ENCODE measurements around the gene LY86. TPM values are rescaled to one million over a fixed set of nuclear protein-coding genes. Genes with fewer than 3 reads are reported as not detected.

Gene LY86
- total RNA-seq, 1 experiment from 2014 or later: not detected

- H3K27me3 Mint-ChIP-seq (ENCODE audit: insufficient read depth, unreplicated experiment): no peaks in the 10 kb centered on the region
- intact Hi-C loops (cut with micrococcal nuclease): no loop called here
- no peaks in the 10 kb centered on the region for H3K9me3 Mint-ChIP-seq (ENCODE audit: unreplicated experiment)
- TF ChIP-seq CTCF (IDR thresholded peaks at IDR 0.05; ENCODE audit: unreplicated experiment): no peak
- peaks cover 29% of the 10 kb centered on the region for H3K4me1 Mint-ChIP-seq (ENCODE audit: insufficient read depth, unreplicated experiment)
- CTCF ChIA-PET: interaction anchor here (0.6 to 1.7 kb wide), 7 partner anchors 13 to 1132 kb away, joined by 3 to 5 read pairs (median 4); no protein-coding TSS in a partner anchor
- H3K27ac Mint-ChIP-seq (ENCODE audit: low read depth, unreplicated experiment): no peak overlapping the region
- DNase-seq (ENCODE audit: unreplicated experiment): no peak
- H3K36me3 Mint-ChIP-seq (ENCODE audit: insufficient read depth, unreplicated experiment): peaks cover 5% of the 10 kb centered on the region
- BruUV-seq (replicated peaks): no TSS peak
- no peak overlapping the region for H3K4me3 Mint-ChIP-seq (ENCODE audit: unreplicated experiment)
- POLR2A ChIA-PET: interaction anchor here (0.7 to 2.6 kb wide), 8 partner anchors 13 to 579 kb away, joined by 3 to 17 read pairs (median 4); no protein-coding TSS in a partner anchor
Observed at GRCh38 chr6:6681075-6681849, 92.7 kb downstream of the LY86 start.

DNA sequence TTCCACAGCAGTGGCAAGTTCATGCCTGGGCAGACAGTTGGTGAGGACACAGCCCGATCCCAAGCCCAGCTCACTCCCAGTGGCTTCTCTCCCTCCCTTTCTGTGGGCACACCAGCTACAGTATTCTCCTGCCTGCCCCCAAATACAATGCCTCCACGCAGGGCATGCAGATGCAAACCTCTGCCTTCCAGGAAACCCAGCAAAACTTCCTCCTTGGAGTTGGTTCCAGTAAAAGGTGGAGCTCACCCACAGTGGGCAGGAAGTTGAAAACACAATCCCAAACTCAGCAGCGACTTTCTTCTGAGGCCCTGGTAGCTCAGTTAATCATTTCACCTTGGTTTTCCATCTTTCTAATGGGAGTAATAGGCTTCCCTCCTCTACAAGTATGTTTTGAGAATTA is 93.7 kb downstream of the LY86 start:
- Mint-ChIP-seq H3K27ac (ENCODE audit: low read depth, unreplicated experiment) (no peak overlapping the region), H3K4me1 (ENCODE audit: insufficient read depth, unreplicated experiment) (peaks cover 33% of the 10 kb centered on the region), H3K9me3 (ENCODE audit: unreplicated experiment) (no peaks in the 10 kb centered on the region), H3K4me3 (ENCODE audit: unreplicated experiment) (no peak overlapping the region), H3K27me3 (ENCODE audit: insufficient read depth, unreplicated experiment) (no peaks in the 10 kb centered on the region), H3K36me3 (ENCODE audit: insufficient read depth, unreplicated experiment) (peaks cover 5% of the 10 kb centered on the region)
- CTCF ChIA-PET: interaction anchor here (0.7 to 1.1 kb wide), 3 partner anchors 17 to 42 kb away, joined by 3 to 5 read pairs (median 3); no protein-coding TSS in a partner anchor
- no peak for DNase-seq (ENCODE audit: unreplicated experiment)
- no peak for TF ChIP-seq CTCF (IDR thresholded peaks at IDR 0.05; ENCODE audit: unreplicated experiment)
- POLR2A ChIA-PET: interaction anchor here (0.7 to 2.6 kb wide), 4 partner anchors 12 to 578 kb away, joined by 3 to 17 read pairs (median 6); no protein-coding TSS in a partner anchor
- intact Hi-C loops (cut with micrococcal nuclease): no loop called here
- no TSS peak for BruUV-seq (replicated peaks)

- H3K9me3 Mint-ChIP-seq (ENCODE audit: unreplicated experiment): no peaks in the 10 kb centered on the region
- BruUV-seq (replicated peaks): no TSS peak
- intact Hi-C loops (cut with micrococcal nuclease): no loop called here
- POLR2A ChIA-PET: interaction anchor here (0.6 to 3.4 kb wide), 7 partner anchors 10 to 1503 kb away, joined by 3 to 22 read pairs (median 3); no protein-coding TSS in a partner anchor
- no peaks in the 10 kb centered on the region for H3K27me3 Mint-ChIP-seq (ENCODE audit: insufficient read depth, unreplicated experiment)
- H3K36me3 Mint-ChIP-seq (ENCODE audit: insufficient read depth, unreplicated experiment): no peaks in the 10 kb centered on the region
- peaks cover 36% of the 10 kb centered on the region for H3K4me1 Mint-ChIP-seq (ENCODE audit: insufficient read depth, unreplicated experiment)
- TF ChIP-seq CTCF (IDR thresholded peaks at IDR 0.05; ENCODE audit: unreplicated experiment): no peak
- no peak overlapping the region for H3K4me3 Mint-ChIP-seq (ENCODE audit: unreplicated experiment)
- no peak for DNase-seq (ENCODE audit: unreplicated experiment)
- no peak overlapping the region for H3K27ac Mint-ChIP-seq (ENCODE audit: low read depth, unreplicated experiment)
- CTCF ChIA-PET: interaction anchor here (0.7 to 1.2 kb wide), 5 partner anchors 12 to 586 kb away, joined by 3 to 4 read pairs (median 4); no protein-coding TSS in a partner anchor
Observed at GRCh38 chr6:6683969-6684833, 95.7 kb downstream of the LY86 start.
